Liver (tissue), 10 donors: ENCODE results near the gene RAD9B. TPM values are rescaled to one million over a fixed set of nuclear protein-coding genes. Genes with fewer than 3 reads are reported as not detected.
A peak's percentile ranks its signal among the peaks of the same experiment; 100 is the strongest.

ENCODE experiments used
- DNase-seq: peaks from one replicate; pipeline ENCODE4 v3.0.0-alpha.2; 2017; ENCODE audit warnings: low spot score
- H3K27ac ChIP-seq, 2 donors: one replicate each; pipeline ENCODE4 v1.7.0; 2013; ENCODE audit warnings: inconsistent platforms in 2 of 2, low read length in 2 of 2, control low read depth in 1 of 2, low read depth in 1 of 2, mild to moderate bottlenecking in 1 of 2
- H3K27me3 ChIP-seq, 4 donors: one replicate each; pipeline versions ENCODE4 v1.6.1 to v1.7.0; 2013; ENCODE audit warnings: low read length in 3 of 4, inconsistent platforms in 1 of 4, mild to moderate bottlenecking in 1 of 4, moderate library complexity in 1 of 4; ENCODE audit not compliant: control insufficient read depth in 4 of 4, insufficient read depth in 4 of 4
- H3K36me3 ChIP-seq, 4 donors: one replicate each; pipeline versions ENCODE4 v1.6.1 to v1.7.0; 2013; ENCODE audit warnings: low read length in 3 of 4, mild to moderate bottlenecking in 3 of 4, low read depth in 1 of 4, moderate library complexity in 1 of 4; ENCODE audit not compliant: control insufficient read depth in 4 of 4, insufficient read depth in 3 of 4
- H3K4me1 ChIP-seq, 4 donors: one replicate each; pipeline versions ENCODE4 v1.6.1 to v1.7.0; 2013; ENCODE audit warnings: low read length in 3 of 4, mild to moderate bottlenecking in 3 of 4, moderate library complexity in 1 of 4; ENCODE audit not compliant: control insufficient read depth in 4 of 4, insufficient read depth in 4 of 4
- H3K4me3 ChIP-seq, 3 donors: one replicate each; pipeline versions ENCODE4 v1.6.1 to v1.7.0; 2013; ENCODE audit warnings: low read length in 3 of 3, control low read depth in 1 of 3, low read depth in 1 of 3, mild to moderate bottlenecking in 1 of 3
- H3K9ac ChIP-seq, 2 donors: one replicate each; pipeline ENCODE4 v1.7.0; 2013; ENCODE audit warnings: low read length in 2 of 2, mild to moderate bottlenecking in 2 of 2, moderate library complexity in 2 of 2, control low read depth in 1 of 2, low read depth in 1 of 2
- H3K9me3 ChIP-seq, 4 donors: one replicate each; pipeline versions ENCODE4 v1.6.1 to v1.7.0; 2013; ENCODE audit warnings: low read length in 3 of 4; ENCODE audit not compliant: control insufficient read depth in 4 of 4
- ATF3 ChIP-seq: IDR thresholded peaks from 2 replicates; pipeline ENCODE4 v1.6.1; 2016; ENCODE audit warnings: antibody characterized with exemption
- CTCF ChIP-seq: fragments of 150-350 bp; IDR thresholded peaks from 2 replicates; pipeline ENCODE4 v1.5.1; 2017; ENCODE audit warnings: improper control_type of control experiment, low read depth, low read length; ENCODE audit not compliant: missing input control
- EGR1 ChIP-seq, 2 donors: IDR thresholded peaks; 2 replicates each; pipeline ENCODE4 v1.6.1; 2016 to 2018; ENCODE audit warnings: antibody characterized with exemption in 2 of 2, low read depth in 2 of 2
- FOXA1 ChIP-seq: IDR thresholded peaks from 2 replicates; pipeline ENCODE4 v1.6.1; 2016; ENCODE audit warnings: antibody characterized with exemption
- FOXA2 ChIP-seq: IDR thresholded peaks from 2 replicates; pipeline ENCODE4 v1.6.1; 2016; ENCODE audit warnings: antibody characterized with exemption
- GABPA ChIP-seq, 2 donors: IDR thresholded peaks in 1 of 2; conservative IDR thresholded peaks in 1 of 2; 2 replicates each; pipeline ENCODE4 v1.6.1; 2016; ENCODE audit warnings: antibody characterized with exemption in 2 of 2, mild to moderate bottlenecking in 1 of 2, moderate library complexity in 1 of 2
- HNF4A ChIP-seq, 2 donors: conservative IDR thresholded peaks; 2 replicates each; pipeline ENCODE4 v1.6.1; 2016; ENCODE audit warnings: antibody characterized with exemption in 2 of 2, mild to moderate bottlenecking in 2 of 2
- HNF4G ChIP-seq: IDR thresholded peaks from 2 replicates; pipeline ENCODE4 v1.6.1; 2016; ENCODE audit warnings: antibody characterized with exemption
- JUND ChIP-seq, 2 donors: IDR thresholded peaks; 2 replicates each; pipeline ENCODE4 v1.6.1; 2016; ENCODE audit warnings: antibody characterized with exemption in 2 of 2
- MAX ChIP-seq: IDR thresholded peaks from 2 replicates; pipeline ENCODE4 v1.6.1; 2016; ENCODE audit warnings: antibody characterized with exemption
- NR2F2 ChIP-seq: IDR thresholded peaks from 2 replicates; pipeline ENCODE4 v1.6.1; 2016; ENCODE audit warnings: antibody characterized with exemption
- RAD21 ChIP-seq, 2 donors: IDR thresholded peaks; 2 replicates each; pipeline ENCODE4 v1.6.1; 2016; ENCODE audit warnings: antibody characterized with exemption in 2 of 2, mild to moderate bottlenecking in 2 of 2
- RXRA ChIP-seq, 2 donors: IDR thresholded peaks; 2 replicates each; pipeline ENCODE4 v1.6.1; 2017 to 2018; ENCODE audit warnings: antibody characterized with exemption in 2 of 2, mild to moderate bottlenecking in 1 of 2
- SP1 ChIP-seq: IDR thresholded peaks from 2 replicates; pipeline ENCODE4 v1.6.1; 2018; ENCODE audit warnings: antibody characterized with exemption, mild to moderate bottlenecking
- TAF1 ChIP-seq: conservative IDR thresholded peaks from 2 replicates; pipeline ENCODE4 v1.6.1; 2016; ENCODE audit warnings: antibody characterized with exemption, mild to moderate bottlenecking
- YY1 ChIP-seq: IDR thresholded peaks from 2 replicates; pipeline ENCODE4 v1.6.1; 2016; ENCODE audit warnings: antibody characterized with exemption, mild to moderate bottlenecking
- WGBS: extraction: QIAGEN DNeasy Blood & Tissue Kit; methylation state at CpG from one replicate; pipeline ENCODE4 v1.1.7; 2013; 5-methylcytosine and 5-hydroxymethylcytosine counted together
- polyA plus RNA-seq, 2 donors: library from polyadenylated mRNA; stranded (reverse) in 1 of 2; unstranded in 1 of 2; fragments of 200-250 nt in 1 of 2; fragments of >200 nt in 1 of 2; fragmentation: Nextera tagmentation in 1 of 2; extraction: Ambion mirVana in 1 of 2; gene quantifications; one replicate each; pipeline versions ENCODE4 v1.2.1 to v1.2.3, GENCODE V29; 2013 to 2015
- small RNA-seq: library from RNA; depleted of rRNA; stranded (forward); fragments of <200 nt; gene quantifications from one replicate; pipeline ENCODE3, GENCODE V24; 2014
- total RNA-seq, 2 donors: library from RNA; depleted of rRNA; stranded (reverse); fragments of >200 nt; gene quantifications; one replicate each; pipeline ENCODE4 v1.2.3, GENCODE V29; 2014
- TF ChIP-seq, protein P1 (sequence below): IDR thresholded peaks from 2 replicates; pipeline ENCODE4 v1.6.1; 2016; ENCODE audit warnings: antibody characterized with exemption, mild to moderate bottlenecking
- TF ChIP-seq, protein P2 (sequence below): IDR thresholded peaks from 2 replicates; pipeline ENCODE4 v1.6.1; 2016; ENCODE audit warnings: antibody characterized with exemption
- donor health status: healthy.
- donor health status: healthy.
- donor health status: healthy.
- donor health status: healthy.
- donor health status: healthy.

The RAD9B gene
- total and polyA plus RNA-seq, 4 donors, result 0.14 to 0.56 (median 0.28) TPM

GRCh38 chr12:110549716-110550115 is 47.6 kb downstream of the RAD9B start:
- H3K4me3 ChIP-seq, result no peak overlapping the region
- H3K9ac ChIP-seq, result no peak overlapping the region
- peak in 1 of 2 donors; percentile 8 for TF ChIP-seq HNF4A (conservative IDR thresholded peaks at IDR 0.05)
- TF ChIP-seq HNF4G, result no peak
- peaks cover 0 to 7% (median 1%) of the 10 kb centered on the region in 4 donors for H3K36me3 ChIP-seq
- H3K4me1 ChIP-seq, result peaks cover 6 to 31% (median 23%) of the 10 kb centered on the region in 4 donors
- no peak overlapping the region for H3K27ac ChIP-seq
- no peak for DNase-seq
- no peaks in the 10 kb centered on the region for H3K27me3 ChIP-seq
- no peaks in the 10 kb centered on the region for H3K9me3 ChIP-seq
- WGBS, result 59% methylated on average over 2 of the region's 2 CpGs

DNA sequence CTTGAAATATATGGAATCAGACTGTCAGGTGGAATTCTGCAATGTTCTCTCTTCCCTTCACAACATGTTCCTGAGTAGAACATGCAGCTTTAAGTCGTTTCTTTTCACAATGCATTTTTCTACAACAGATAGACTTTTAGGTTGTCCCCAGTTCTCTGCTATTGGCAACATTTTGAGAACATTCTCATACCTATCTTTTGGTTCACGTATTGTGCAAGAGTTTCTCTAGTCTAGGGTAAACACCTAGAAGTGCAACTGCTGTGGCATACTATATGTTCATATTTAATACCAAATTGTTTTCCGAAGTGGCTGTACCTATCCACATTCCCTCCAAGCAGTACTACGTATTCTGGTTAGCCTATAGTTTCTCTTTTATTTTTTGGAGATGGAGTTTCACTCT is 48.9 kb downstream of the RAD9B start:
- Histone ChIP-seq H3K27me3 (no peaks in the 10 kb centered on the region), H3K9me3 (no peaks in the 10 kb centered on the region), H3K9ac (no peak overlapping the region), H3K4me3 (no peak overlapping the region), H3K4me1 (peaks cover 9 to 38% (median 29%) of the 10 kb centered on the region in 4 donors), H3K36me3 (no peaks in the 10 kb centered on the region), H3K27ac (peak overlapping the region in 1 of 2 donors; percentile 36)
- 55% methylated on average over 4 of the region's 4 CpGs for WGBS
- TF ChIP-seq FOXA2 (peak; percentile 8), NR2F2 (no peak), YY1 (no peak), ATF3 (no peak), GABPA (IDR thresholded peaks at IDR 0.05 in 1 of 2, conservative IDR thresholded peaks at IDR 0.05 in 1 of 2) (no peak), CTCF (no peak), EGR1 (IDR thresholded peaks at IDR 0.05; ENCODE audit: low read depth in 2 of 2) (no peak), HNF4G (no peak), JUND (IDR thresholded peaks at IDR 0.05) (no peak), HNF4A (conservative IDR thresholded peaks at IDR 0.05) (peak; percentile 20 to 25), FOXA1 (no peak), TAF1 (no peak), RXRA (IDR thresholded peaks at IDR 0.05) (no peak), RAD21 (IDR thresholded peaks at IDR 0.05) (peak in 1 of 2 donors; percentile 31), SP1 (no peak), MAX (no peak)
- TF ChIP-seq, protein P1, sequence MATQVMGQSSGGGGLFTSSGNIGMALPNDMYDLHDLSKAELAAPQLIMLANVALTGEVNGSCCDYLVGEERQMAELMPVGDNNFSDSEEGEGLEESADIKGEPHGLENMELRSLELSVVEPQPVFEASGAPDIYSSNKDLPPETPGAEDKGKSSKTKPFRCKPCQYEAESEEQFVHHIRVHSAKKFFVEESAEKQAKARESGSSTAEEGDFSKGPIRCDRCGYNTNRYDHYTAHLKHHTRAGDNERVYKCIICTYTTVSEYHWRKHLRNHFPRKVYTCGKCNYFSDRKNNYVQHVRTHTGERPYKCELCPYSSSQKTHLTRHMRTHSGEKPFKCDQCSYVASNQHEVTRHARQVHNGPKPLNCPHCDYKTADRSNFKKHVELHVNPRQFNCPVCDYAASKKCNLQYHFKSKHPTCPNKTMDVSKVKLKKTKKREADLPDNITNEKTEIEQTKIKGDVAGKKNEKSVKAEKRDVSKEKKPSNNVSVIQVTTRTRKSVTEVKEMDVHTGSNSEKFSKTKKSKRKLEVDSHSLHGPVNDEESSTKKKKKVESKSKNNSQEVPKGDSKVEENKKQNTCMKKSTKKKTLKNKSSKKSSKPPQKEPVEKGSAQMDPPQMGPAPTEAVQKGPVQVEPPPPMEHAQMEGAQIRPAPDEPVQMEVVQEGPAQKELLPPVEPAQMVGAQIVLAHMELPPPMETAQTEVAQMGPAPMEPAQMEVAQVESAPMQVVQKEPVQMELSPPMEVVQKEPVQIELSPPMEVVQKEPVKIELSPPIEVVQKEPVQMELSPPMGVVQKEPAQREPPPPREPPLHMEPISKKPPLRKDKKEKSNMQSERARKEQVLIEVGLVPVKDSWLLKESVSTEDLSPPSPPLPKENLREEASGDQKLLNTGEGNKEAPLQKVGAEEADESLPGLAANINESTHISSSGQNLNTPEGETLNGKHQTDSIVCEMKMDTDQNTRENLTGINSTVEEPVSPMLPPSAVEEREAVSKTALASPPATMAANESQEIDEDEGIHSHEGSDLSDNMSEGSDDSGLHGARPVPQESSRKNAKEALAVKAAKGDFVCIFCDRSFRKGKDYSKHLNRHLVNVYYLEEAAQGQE, result no peak
- TF ChIP-seq, protein P2, sequence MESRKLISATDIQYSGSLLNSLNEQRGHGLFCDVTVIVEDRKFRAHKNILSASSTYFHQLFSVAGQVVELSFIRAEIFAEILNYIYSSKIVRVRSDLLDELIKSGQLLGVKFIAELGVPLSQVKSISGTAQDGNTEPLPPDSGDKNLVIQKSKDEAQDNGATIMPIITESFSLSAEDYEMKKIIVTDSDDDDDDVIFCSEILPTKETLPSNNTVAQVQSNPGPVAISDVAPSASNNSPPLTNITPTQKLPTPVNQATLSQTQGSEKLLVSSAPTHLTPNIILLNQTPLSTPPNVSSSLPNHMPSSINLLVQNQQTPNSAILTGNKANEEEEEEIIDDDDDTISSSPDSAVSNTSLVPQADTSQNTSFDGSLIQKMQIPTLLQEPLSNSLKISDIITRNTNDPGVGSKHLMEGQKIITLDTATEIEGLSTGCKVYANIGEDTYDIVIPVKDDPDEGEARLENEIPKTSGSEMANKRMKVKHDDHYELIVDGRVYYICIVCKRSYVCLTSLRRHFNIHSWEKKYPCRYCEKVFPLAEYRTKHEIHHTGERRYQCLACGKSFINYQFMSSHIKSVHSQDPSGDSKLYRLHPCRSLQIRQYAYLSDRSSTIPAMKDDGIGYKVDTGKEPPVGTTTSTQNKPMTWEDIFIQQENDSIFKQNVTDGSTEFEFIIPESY, result no peak
- no peak for DNase-seq

Small RNA genes lying within 50 kb of the gene (small RNA-seq; reads per million reads assigned to genes)
- not detected for gene RF00278

Other genes with a start within 250 kb of the RAD9B start
- gene ATP2A2, start 221.1 kb upstream of the RAD9B start, total RNA-seq, result 100 to 1,000 TPM in 1 of 2 donors, 10 to 100 TPM in 1; 60.8 to 198 TPM
- gene ATP2A2, start 221.1 kb upstream of the RAD9B start, polyA plus RNA-seq, result 10 to 100 TPM; 20.9 to 74.3 TPM
- gene ANAPC7, start 98.6 kb upstream of the RAD9B start, total RNA-seq, result 10 to 100 TPM; 19.3 to 21.1 TPM
- 10 to 100 TPM; 11.4 to 13.3 TPM for gene ANAPC7, start 98.6 kb upstream of the RAD9B start, polyA plus RNA-seq
- gene ARPC3, start 52.0 kb upstream of the RAD9B start, total RNA-seq, result 100 to 1,000 TPM in 1 of 2 donors, 10 to 100 TPM in 1; 86.2 to 101 TPM
- gene ARPC3, start 52.0 kb upstream of the RAD9B start, polyA plus RNA-seq, result 100 to 1,000 TPM; 130 to 140 TPM
- 10 to 100 TPM; 13.4 to 17.7 TPM for gene GPN3, start 34.1 kb upstream of the RAD9B start, total RNA-seq
- gene GPN3, start 34.1 kb upstream of the RAD9B start, polyA plus RNA-seq, result 10 to 100 TPM; 19.6 to 47.2 TPM
- 1 to 10 TPM; 3.6 to 7.4 TPM for gene FAM216A, start 33.5 kb upstream of the RAD9B start, total RNA-seq
- 1 to 10 TPM; 4.7 to 4.8 TPM for gene FAM216A, start 33.5 kb upstream of the RAD9B start, polyA plus RNA-seq
- gene VPS29, start 220 bp upstream of the RAD9B start, total RNA-seq, result 10 to 100 TPM; 48.0 to 61.5 TPM
- 100 to 1,000 TPM in 1 of 2 donors, 10 to 100 TPM in 1; 74.1 to 170 TPM for gene VPS29, start 220 bp upstream of the RAD9B start, polyA plus RNA-seq
- 10 to 100 TPM in 1 of 2 donors, 1 to 10 TPM in 1; 8.5 to 15.7 TPM for gene PPTC7, start 81.0 kb downstream of the RAD9B start, total RNA-seq
- gene PPTC7, start 81.0 kb downstream of the RAD9B start, polyA plus RNA-seq, result 1 to 10 TPM; 5.6 to 8.2 TPM
- gene TCTN1, start 111.8 kb downstream of the RAD9B start, total RNA-seq, result 10 to 100 TPM; 11.3 to 12.0 TPM
- gene TCTN1, start 111.8 kb downstream of the RAD9B start, polyA plus RNA-seq, result 10 to 100 TPM in 1 of 2 donors, 1 to 10 TPM in 1; 6.0 to 10.4 TPM
- 1 to 10 TPM; 2.6 to 5.4 TPM for gene HVCN1, start 186.8 kb downstream of the RAD9B start, total RNA-seq
- 1 to 10 TPM; 1.8 to 2.3 TPM for gene HVCN1, start 186.8 kb downstream of the RAD9B start, polyA plus RNA-seq
- 10 to 100 TPM; 49.2 to 73.2 TPM for gene PPP1CC, start 240.6 kb downstream of the RAD9B start, total RNA-seq
- gene PPP1CC, start 240.6 kb downstream of the RAD9B start, polyA plus RNA-seq, result 10 to 100 TPM; 22.1 to 22.8 TPM